HG03196 (cell line): ENCODE measurements around the gene CMSS1.

Experiments
- ATAC-seq: cut with Tn5 transposase; IDR thresholded peaks from one replicate; pipeline ENCODE4 v1.9.1; 2021; ENCODE audit not compliant: unreplicated experiment

CMSS1 gene

GRCh38 chr3:99851955-99852354, 34.3 kb downstream of the CMSS1 start:
- ATAC-seq: no peak

- no peak for ATAC-seq
Measured at GRCh38 chr3:99852851-99853250, 35.2 kb downstream of the CMSS1 start.

- ATAC-seq: no peak
Measured at GRCh38 chr3:99854756-99855298, 37.2 kb downstream of the CMSS1 start.

- ATAC-seq: no peak
Measured at GRCh38 chr3:99855900-99856299, 38.2 kb downstream of the CMSS1 start.

GRCh38 chr3:99856437-99857220, 39.0 kb downstream of the CMSS1 start:
- ATAC-seq: no peak

- no peak for ATAC-seq
Measured at GRCh38 chr3:99857278-99857677, 39.6 kb downstream of the CMSS1 start.

- ATAC-seq: no peak
Measured at GRCh38 chr3:99858469-99858868, 40.8 kb downstream of the CMSS1 start.

- no peak for ATAC-seq
Measured at GRCh38 chr3:99859825-99860224, 42.2 kb downstream of the CMSS1 start.

GRCh38 chr3:99861216-99861615, 43.6 kb downstream of the CMSS1 start:
- ATAC-seq: no peak

GRCh38 chr3:99862208-99862607, 44.5 kb downstream of the CMSS1 start:
- no peak for ATAC-seq

- ATAC-seq: no peak
Measured at GRCh38 chr3:99863002-99863401, 45.3 kb downstream of the CMSS1 start.

- ATAC-seq: no peak
Measured at GRCh38 chr3:99863588-99863987, 45.9 kb downstream of the CMSS1 start.

- ATAC-seq: no peak
Measured at GRCh38 chr3:99864289-99864688, 46.6 kb downstream of the CMSS1 start.

GRCh38 chr3:99865321-99865720, 47.7 kb downstream of the CMSS1 start:
- no peak for ATAC-seq

GRCh38 chr3:99866261-99866761, 48.6 kb downstream of the CMSS1 start:
- ATAC-seq: peak; percentile 45

GRCh38 chr3:99867594-99868310, 50.1 kb downstream of the CMSS1 start:
- ATAC-seq: no peak

- no peak for ATAC-seq
Measured at GRCh38 chr3:99868311-99868646, 50.6 kb downstream of the CMSS1 start.

GRCh38 chr3:99869621-99870020, 52.0 kb downstream of the CMSS1 start:
- no peak for ATAC-seq

- no peak for ATAC-seq
Measured at GRCh38 chr3:99870712-99871111, 53.0 kb downstream of the CMSS1 start.

- ATAC-seq: no peak
Measured at GRCh38 chr3:99871231-99872045, 53.8 kb downstream of the CMSS1 start.

GRCh38 chr3:99872923-99873254, 55.2 kb downstream of the CMSS1 start:
- ATAC-seq: peak; percentile 44
